H1 (cell line): Measurements from ENCODE around the gene PLEKHM1. TPM values are rescaled to one million over a fixed set of nuclear protein-coding genes. Genes with fewer than 3 reads are reported as not detected.

Experiments used
- CTCF ChIA-PET: fragments of 300-600 bp; sonication (Branson Sonifier 250); formaldehyde crosslinking; loops from one replicate; lab custom pipeline; 2021; ENCODE audit not compliant: partially characterized antibody; lab: Charles Lee
- POLR2A ChIA-PET: fragments of 300-600 bp; sonication (Branson Sonifier 250); formaldehyde crosslinking; loops from one replicate; lab custom pipeline; 2021; ENCODE audit warnings: inconsistent platforms; ENCODE audit not compliant: partially characterized antibody; lab: Charles Lee
- DNase-seq, 2 experiments: peaks; one replicate each; pipeline versions ENCODE4 v3.0.0 to v3.0.0-alpha.2; 2010 to 2022; ENCODE audit warnings: low spot score in 2 of 2, low read depth in 1 of 2, mixed read lengths in 1 of 2
- FAIRE-seq: peaks from 2 replicates; lab custom pipeline; 2011; peaks lifted over from hg19 to GRCh38; lab: Jason Lieb, UNC
- H2AFZ ChIP-seq: 2 replicates; pipeline ENCODE4 v1.8.1; 2012; ENCODE audit warnings: low read length, inconsistent platforms
- H2AK5ac ChIP-seq: 2 replicates; pipeline ENCODE4 v1.6.1; 2013; ENCODE audit warnings: low read depth, low read length
- H2BK120ac ChIP-seq: replicated peaks from 2 replicates; pipeline ENCODE3; 2013; ENCODE audit warnings: low read depth, low read length, inconsistent platforms
- H2BK12ac ChIP-seq: 2 replicates; pipeline ENCODE4 v1.6.1; 2013; ENCODE audit warnings: low read depth, low read length
- H2BK15ac ChIP-seq: 2 replicates; pipeline ENCODE4 v1.6.1; 2013; ENCODE audit warnings: low read length
- H2BK20ac ChIP-seq: 2 replicates; pipeline ENCODE4 v1.6.1; 2013; ENCODE audit warnings: low read length
- H2BK5ac ChIP-seq: 2 replicates; pipeline ENCODE4 v1.6.1; 2013; ENCODE audit warnings: low read depth, low read length
- H3K14ac ChIP-seq: 2 replicates; pipeline ENCODE4 v1.6.1; 2013; ENCODE audit warnings: inconsistent platforms; ENCODE audit not compliant: insufficient read length
- H3K18ac ChIP-seq: 2 replicates; pipeline ENCODE4 v1.6.1; 2013; ENCODE audit warnings: low read length; ENCODE audit errors: extremely low read depth
- H3K23ac ChIP-seq: 2 replicates; pipeline ENCODE4 v1.6.1; 2013; ENCODE audit warnings: inconsistent platforms; ENCODE audit not compliant: insufficient read length
- H3K23me2 ChIP-seq: 2 replicates; pipeline ENCODE4 v1.6.1; 2013; ENCODE audit warnings: low read depth, low read length
- H3K27ac ChIP-seq: 2 replicates; pipeline ENCODE4 v1.6.1; 2011; ENCODE audit warnings: low read depth, low read length, inconsistent platforms
- H3K27me3 ChIP-seq, 4 experiments: replicated peaks in 1 of 4; 1 replicate in 1 of 4; 2 replicates in 3 of 4; pipeline versions ENCODE4 v1.6.1 to v1.8.1; 2011 to 2013; ENCODE audit warnings: low read length in 3 of 4, mild to moderate bottlenecking in 3 of 4, inconsistent platforms in 2 of 4, mixed read lengths in 2 of 4, moderate library complexity in 1 of 4; ENCODE audit not compliant: control insufficient read depth in 3 of 4, insufficient read depth in 3 of 4; ENCODE audit errors: extremely low read depth in 1 of 4
- H3K36me3 ChIP-seq, 4 experiments: 2 replicates each; pipeline versions ENCODE4 v1.6.1 to v1.8.1; 2011 to 2013; ENCODE audit warnings: mild to moderate bottlenecking in 4 of 4, low read length in 3 of 4, moderate library complexity in 2 of 4, control low read depth in 1 of 4, inconsistent platforms in 1 of 4; ENCODE audit not compliant: insufficient read depth in 4 of 4, control insufficient read depth in 2 of 4
- H3K4ac ChIP-seq: replicated peaks from 2 replicates; pipeline ENCODE3; 2013; ENCODE audit warnings: low read length, low read depth, mixed read lengths, inconsistent platforms; ENCODE audit not compliant: insufficient read length
- H3K4me1 ChIP-seq, 4 experiments: replicated peaks in 1 of 4; 1 replicate in 1 of 4; 2 replicates in 3 of 4; pipeline versions ENCODE4 v1.6.1 to v1.8.1; 2011 to 2013; ENCODE audit warnings: low read length in 3 of 4, inconsistent platforms in 2 of 4, mixed read lengths in 1 of 4; ENCODE audit not compliant: insufficient read depth in 4 of 4, control insufficient read depth in 3 of 4
- H3K4me2 ChIP-seq, 2 experiments: 2 replicates each; pipeline versions ENCODE4 v1.6.1 to v1.8.1; 2011 to 2013; ENCODE audit warnings: low read depth in 2 of 2, low read length in 2 of 2, control low read depth in 1 of 2, inconsistent platforms in 1 of 2, mild to moderate bottlenecking in 1 of 2; ENCODE audit not compliant: insufficient read depth in 1 of 2
- H3K4me3 ChIP-seq, 4 experiments: fragments of 200-600, 300-600 bp in 1 of 4; sonication (generic), shearing (Covaris generic), sonication (Bioruptor Twin) in 1 of 4; 2 replicates each; pipeline versions ENCODE4 v1.5.1 to v1.8.1; 2011 to 2016; ENCODE audit warnings: low read length in 4 of 4, low read depth in 3 of 4, control low read depth in 2 of 4, inconsistent platforms in 2 of 4, mild to moderate bottlenecking in 2 of 4, mixed read lengths in 1 of 4, moderate library complexity in 1 of 4; ENCODE audit not compliant: insufficient read depth in 2 of 4; ENCODE audit errors: extremely low read depth in 1 of 4
- H3K56ac ChIP-seq: replicated peaks from 2 replicates; pipeline ENCODE3; 2013; ENCODE audit warnings: low read depth, mild to moderate bottlenecking, mixed read lengths, low read length, inconsistent platforms; ENCODE audit not compliant: insufficient read length
- H3K79me1 ChIP-seq: 2 replicates; pipeline ENCODE4 v1.6.1; 2013; ENCODE audit warnings: low read depth, low read length, control low read depth
- H3K79me2 ChIP-seq, 2 experiments: 2 replicates each; pipeline versions ENCODE4 v1.6.1 to v1.8.1; 2012 to 2013; ENCODE audit warnings: low read length in 2 of 2, mild to moderate bottlenecking in 2 of 2, inconsistent platforms in 1 of 2; ENCODE audit not compliant: insufficient read depth in 2 of 2, control insufficient read depth in 1 of 2
- H3K9ac ChIP-seq, 4 experiments: replicated peaks in 1 of 4; 1 replicate in 1 of 4; 2 replicates in 3 of 4; pipeline versions ENCODE4 v1.6.1 to v1.8.1; 2011 to 2013; ENCODE audit warnings: low read depth in 3 of 4, low read length in 3 of 4, control low read depth in 2 of 4, mild to moderate bottlenecking in 2 of 4, moderate library complexity in 2 of 4, inconsistent platforms in 1 of 4; ENCODE audit errors: extremely low read depth in 1 of 4
- H3K9me3 ChIP-seq, 2 experiments: 2 replicates each; pipeline versions ENCODE4 v1.6.1 to v1.8.1; 2012 to 2013; ENCODE audit warnings: mild to moderate bottlenecking in 2 of 2, moderate library complexity in 2 of 2, control low read depth in 1 of 2, inconsistent platforms in 1 of 2, low read depth in 1 of 2, low read length in 1 of 2, mixed read lengths in 1 of 2; ENCODE audit not compliant: insufficient read depth in 2 of 2
- H4K20me1 ChIP-seq, 2 experiments: replicated peaks in 1 of 2; 2 replicates each; pipeline versions ENCODE3 to v1.8.1; 2011 to 2013; ENCODE audit warnings: inconsistent platforms in 2 of 2, low read length in 2 of 2, mild to moderate bottlenecking in 1 of 2; ENCODE audit not compliant: insufficient read depth in 2 of 2, control insufficient read depth in 1 of 2
- H4K5ac ChIP-seq: 2 replicates; pipeline ENCODE4 v1.6.1; 2013; ENCODE audit warnings: low read length, low read depth, mixed read lengths, inconsistent platforms; ENCODE audit not compliant: insufficient read length
- H4K8ac ChIP-seq: 2 replicates; pipeline ENCODE4 v1.8.0; 2013; ENCODE audit warnings: mild to moderate bottlenecking, moderate library complexity, low read length, inconsistent platforms; ENCODE audit not compliant: insufficient read depth; ENCODE audit errors: extremely low read depth
- H4K91ac ChIP-seq: replicated peaks from 2 replicates; pipeline ENCODE3; 2013; ENCODE audit warnings: low read length, mixed read lengths, inconsistent platforms; ENCODE audit not compliant: insufficient read length
- ASH2L ChIP-seq: fragments of 200-600, 300-600 bp; sonication (generic); IDR thresholded peaks from one replicate; pipeline ENCODE4 v1.7.1; 2017; ENCODE audit warnings: low read length
- EGR1 ChIP-seq: IDR thresholded peaks from 2 replicates; pipeline ENCODE4 v1.6.1; 2011; ENCODE audit warnings: low read depth, low read length, borderline replicate concordance
- GABPA ChIP-seq: IDR thresholded peaks from 2 replicates; pipeline ENCODE4 v1.6.1; 2011; ENCODE audit warnings: mild to moderate bottlenecking, low read length, moderate library complexity, borderline replicate concordance; ENCODE audit not compliant: insufficient read depth
- GTF2F1 ChIP-seq: IDR thresholded peaks from 2 replicates; pipeline ENCODE4 v1.6.1; 2012; ENCODE audit warnings: low read depth, low read length, improper control_type of control experiment, borderline replicate concordance
- HDAC6 ChIP-seq: IDR thresholded peaks from one replicate; pipeline ENCODE4 v1.7.1; 2012; ENCODE audit warnings: low read depth, mild to moderate bottlenecking, inconsistent platforms, low read length, moderate library complexity
- NRF1 ChIP-seq: IDR thresholded peaks from 2 replicates; pipeline ENCODE4 v1.6.1; 2011; ENCODE audit warnings: mild to moderate bottlenecking, low read depth, low read length, improper control_type of control experiment
- SAP30 ChIP-seq: fragments of 300-600 bp; sonication (generic); IDR thresholded peaks from 2 replicates; pipeline ENCODE4 v1.7.1; 2012; ENCODE audit warnings: low read length, moderate library complexity, mild to moderate bottlenecking, inconsistent platforms; ENCODE audit not compliant: insufficient read depth, insufficient replicate concordance
- SIRT6 ChIP-seq: IDR thresholded peaks from one replicate; pipeline ENCODE4 v1.7.1; 2012; ENCODE audit warnings: low read length, inconsistent platforms
- TAF7 ChIP-seq: optimal IDR thresholded peaks from 2 replicates; pipeline ENCODE3; 2011; ENCODE audit warnings: low read depth, mild to moderate bottlenecking, inconsistent platforms, low read length, moderate library complexity, borderline replicate concordance
- WGBS, 2 experiments: shearing (Covaris generic) in 1 of 2; methylation state at CpG; one replicate each; pipeline versions ENCODE4 v1.1.6 to v1.1.7; 2013 to 2015; ENCODE audit warnings: low lambda C conversion rate in 2 of 2, mixed read lengths in 2 of 2, inconsistent platforms in 1 of 2, low coverage in 1 of 2, missing lambda C conversion rate in 1 of 2; ENCODE audit not compliant: insufficient replicate concordance in 2 of 2, insufficient coverage in 1 of 2, insufficient read length in 1 of 2; ENCODE audit errors: extremely low coverage in 1 of 2, missing lambda C conversion rate in 1 of 2; 5-methylcytosine and 5-hydroxymethylcytosine counted together
- polyA plus RNA-seq, 7 experiments: library from polyadenylated mRNA; depleted of rRNA in 3 of 7; stranded (reverse) in 5 of 7; unstranded in 2 of 7; fragments of >200 nt in 5 of 7; fragments of 200-250 nt in 2 of 7; gene quantifications; 1 replicate in 5 of 7; 2 replicates in 1 of 7; 4 replicates in 1 of 7; pipeline versions ENCODE4 v1.2.1 to v1.2.3, GENCODE V29; 2011 to 2013; ENCODE audit warnings: missing spikeins in 2 of 7, mixed read lengths in 2 of 7
- total RNA-seq: library from RNA; stranded (reverse); fragmentation: NEBNext Ultra II Directional; extraction: Animal tissue kit (Norgen Biotek cat#: 25700); gene quantifications from 2 replicates; pipeline ENCODE4 v1.2.1, GENCODE V29; 2021

The PLEKHM1 gene
- total and polyA plus RNA-seq, 2 of the 8 experiments (the other 6 are each of a cell fraction or from before 2014, with no cell fraction given), result 7.6 to 17.9 TPM

GRCh38 chr17:45409659-45410076, 80.9 kb downstream of the PLEKHM1 start:
- Histone ChIP-seq H2BK120ac (no peak overlapping the region), H4K5ac (no peak overlapping the region), H3K4me3 (no peak overlapping the region), H3K27ac (no peak overlapping the region), H2BK15ac (no peak overlapping the region), H3K27me3 (no peaks in the 10 kb centered on the region), H2BK12ac (0 out of 2 replicates have a peak overlapping the region, but pooled peaks have one; percentile 23), H2AK5ac (no peak overlapping the region), H3K36me3 (no peaks in the 10 kb centered on the region), H3K18ac (no peak overlapping the region), H3K4me1 (peaks cover 0 to 26% (median 13%) of the 10 kb centered on the region in 4 experiments; a peak in 6 of 7 replicates), H3K23me2 (peaks cover 2% of the 10 kb centered on the region; the same call in 1 of the 2 replicates), H3K79me2 (no peaks in the 10 kb centered on the region), H4K8ac (no peak overlapping the region; the same call in 1 of the 2 replicates), H4K91ac (peak overlapping the region; percentile 35), H3K4ac (no peak overlapping the region), H2BK20ac (0 out of 2 replicates have a peak overlapping the region, but pooled peaks have one; percentile 15), H3K9me3 (no peaks in the 10 kb centered on the region), H3K23ac (no peak overlapping the region), H2BK5ac (no peak overlapping the region), H3K56ac (no peak overlapping the region), H3K14ac (no peak overlapping the region), H4K20me1 (peaks cover 0 to under 1% of the 10 kb centered on the region in 2 experiments), H2AFZ (no peak overlapping the region), H3K9ac (no peak overlapping the region), H3K4me2 (no peak overlapping the region), H3K79me1 (peaks cover 6% of the 10 kb centered on the region; the same call in 1 of the 2 replicates)
- ChIA-PET POLR2A (interaction anchor here (1.3 kb wide), 1 partner anchor 16 kb away, joined by 3 read pairs; no protein-coding TSS in a partner anchor), CTCF (interaction anchor here (0.7 to 4.8 kb wide), 5 partner anchors 13 to 362 kb away, joined by 3 to 39 read pairs (median 4); no protein-coding TSS in a partner anchor)
- WGBS, 2 experiments, result 97% methylated on average over 4 of the region's 5 CpGs; no CpG with 5 or more reads in 1 of the 2 experiments
- no peak for FAIRE-seq
- DNase-seq, result no peak
- TF ChIP-seq EGR1 (no peak), SIRT6 (no peak), ASH2L (no peak), NRF1 (no peak), GTF2F1 (no peak), TAF7 (no peak), SAP30 (no peak), GABPA (no peak), HDAC6 (no peak)
